GM19351 (cell line): ENCODE data around the gene COMMD6.
A peak's percentile ranks its signal among the peaks of the same experiment; 100 is the strongest.

Source experiments
- ATAC-seq: cut with Tn5 transposase; IDR thresholded peaks from one replicate; pipeline ENCODE4 v1.9.1; 2021; ENCODE audit warnings: mild to moderate bottlenecking, moderate library complexity; ENCODE audit not compliant: unreplicated experiment

COMMD6 gene

DNA sequence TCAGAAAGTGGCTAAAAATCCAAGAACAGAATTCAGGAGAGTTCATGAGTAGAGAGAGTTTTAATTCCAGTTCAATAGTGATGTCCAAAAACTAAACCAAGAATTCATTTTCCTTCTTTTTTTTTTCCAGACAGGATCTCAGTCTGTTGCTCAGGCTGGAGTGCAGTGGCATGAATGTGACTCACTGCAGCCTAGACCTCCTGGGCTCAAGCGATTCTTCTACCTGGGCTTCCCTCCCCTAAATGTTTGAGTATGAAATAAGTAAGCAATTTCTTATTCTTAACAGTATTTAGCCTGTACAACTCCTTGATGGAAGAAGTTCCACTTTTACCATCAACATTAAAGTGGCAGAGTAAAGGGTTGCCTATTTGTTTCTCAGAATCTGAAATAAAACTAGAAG, 3.8 kb downstream of the COMMD6 start:
- no peak for ATAC-seq

GRCh38 chr13:75530549-75530961, 7.1 kb downstream of the COMMD6 start:
- ATAC-seq = no peak

DNA sequence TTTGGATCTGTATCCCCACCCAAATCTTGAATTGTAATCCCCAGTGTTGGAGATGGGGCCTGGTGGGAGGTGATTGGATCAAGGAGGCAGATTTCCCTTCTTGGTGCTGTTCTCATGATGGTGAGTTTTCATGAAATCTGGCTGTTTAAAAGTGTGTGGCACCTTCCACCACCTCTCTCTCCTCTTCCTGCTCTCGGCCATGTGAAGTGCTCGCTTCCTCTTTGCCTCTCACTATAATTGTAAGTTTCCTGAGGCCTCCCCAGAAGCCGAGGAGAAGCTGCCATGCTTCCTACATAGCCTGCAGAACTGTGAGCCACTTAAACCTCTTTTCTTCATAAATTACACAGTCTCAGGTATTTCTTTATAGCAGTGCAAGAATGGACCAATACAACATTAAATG, 15.7 kb downstream of the COMMD6 start:
- ATAC-seq = peak; percentile 51

GRCh38 chr13:75518439-75519088, 19.1 kb downstream of the COMMD6 start:
- ATAC-seq = no peak

DNA sequence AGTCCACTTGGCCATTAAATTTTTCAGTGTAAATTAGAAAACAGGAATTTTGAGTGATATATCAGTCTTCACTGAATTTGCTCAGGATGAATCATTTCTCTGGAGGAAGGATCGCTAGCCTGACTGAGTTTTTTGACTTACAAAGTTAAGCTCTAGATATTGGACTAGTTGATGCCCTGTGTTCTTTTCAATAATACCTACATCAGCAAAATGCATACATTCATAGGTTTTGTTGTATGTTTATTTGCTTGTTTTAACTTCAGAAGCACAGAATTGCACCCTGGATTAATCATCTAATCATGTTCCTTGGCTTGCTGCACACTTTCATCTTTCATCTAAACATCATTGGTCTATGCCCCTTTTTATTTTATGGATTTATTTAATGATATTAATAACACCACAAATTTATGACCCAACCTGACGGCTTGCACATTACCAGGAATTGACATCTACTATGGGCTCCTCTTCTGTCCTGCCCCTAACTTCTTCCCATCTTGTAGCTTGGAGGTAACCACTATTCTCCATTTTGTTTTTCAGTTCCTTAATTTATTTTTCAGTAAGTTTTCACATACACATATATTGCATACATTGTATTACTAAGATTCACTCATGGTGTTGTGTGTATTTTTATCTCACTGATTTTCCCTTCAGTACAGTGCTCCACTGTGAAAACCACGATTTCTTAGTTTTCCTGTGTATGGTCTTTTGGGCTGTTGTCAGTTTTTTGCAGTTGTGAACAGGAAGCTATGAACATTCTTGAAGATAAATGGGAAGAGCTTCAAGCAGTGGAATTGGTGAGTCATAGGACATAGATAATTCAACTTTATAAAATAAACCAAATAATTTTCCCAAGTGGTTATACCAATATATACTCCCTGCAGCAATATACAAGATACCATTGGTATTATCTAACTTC, 23.3 kb downstream of the COMMD6 start:
- peak; percentile 40 for ATAC-seq

GRCh38 chr13:75513271-75513670, 24.4 kb downstream of the COMMD6 start:
- ATAC-seq = no peak

DNA sequence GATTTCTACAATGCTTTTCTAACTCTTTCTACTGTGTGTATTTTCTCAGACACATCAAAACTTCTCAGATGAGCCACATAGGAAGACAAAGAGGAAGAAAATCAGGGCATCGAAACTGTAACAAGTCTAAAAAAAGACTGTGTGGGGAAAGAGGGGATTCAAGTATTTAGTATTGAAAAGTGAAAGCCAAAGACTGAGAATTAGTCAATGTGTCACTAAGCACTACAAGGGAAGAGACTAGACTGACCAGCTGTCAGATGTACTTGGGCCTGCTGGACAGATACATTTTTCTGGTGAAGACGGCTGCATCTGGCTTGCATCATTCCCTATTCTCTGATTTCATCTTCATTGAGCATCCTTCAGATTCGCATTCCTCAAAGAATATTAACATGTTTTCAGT, 25.4 kb downstream of the COMMD6 start:
- peak; percentile 83 for ATAC-seq

GRCh38 chr13:75511051-75511625, 26.5 kb downstream of the COMMD6 start:
- no peak for ATAC-seq

DNA sequence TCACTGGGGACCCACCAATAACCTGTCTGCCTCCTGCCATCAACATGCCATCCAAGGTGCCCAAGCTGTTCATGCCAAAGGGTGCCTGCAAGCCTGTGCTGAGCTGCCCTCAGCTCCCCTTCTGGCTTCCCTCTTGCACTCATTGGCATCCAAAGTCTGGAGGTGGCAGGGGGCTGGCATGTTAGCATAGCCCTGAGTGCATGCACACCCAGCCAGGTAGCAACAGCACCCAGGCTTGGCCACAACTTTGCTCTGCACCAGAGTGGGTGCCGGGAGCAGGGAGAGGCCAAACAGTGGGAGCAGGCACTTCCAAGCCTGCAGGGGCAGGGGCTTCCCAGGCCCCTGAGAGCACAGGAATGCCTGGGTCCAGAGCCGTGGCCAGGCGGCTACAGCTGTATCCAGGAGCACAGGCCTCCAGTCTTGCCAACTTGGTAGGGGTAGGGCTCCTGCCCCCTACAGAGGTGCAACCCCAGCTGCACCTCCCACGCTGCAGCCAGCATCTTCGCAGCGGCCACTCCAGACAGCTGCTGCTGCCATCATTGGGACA, 29.6 kb downstream of the COMMD6 start:
- no peak for ATAC-seq

- ATAC-seq = peak; percentile 37
Measured at GRCh38 chr13:75507027-75508001, 30.3 kb downstream of the COMMD6 start.

DNA sequence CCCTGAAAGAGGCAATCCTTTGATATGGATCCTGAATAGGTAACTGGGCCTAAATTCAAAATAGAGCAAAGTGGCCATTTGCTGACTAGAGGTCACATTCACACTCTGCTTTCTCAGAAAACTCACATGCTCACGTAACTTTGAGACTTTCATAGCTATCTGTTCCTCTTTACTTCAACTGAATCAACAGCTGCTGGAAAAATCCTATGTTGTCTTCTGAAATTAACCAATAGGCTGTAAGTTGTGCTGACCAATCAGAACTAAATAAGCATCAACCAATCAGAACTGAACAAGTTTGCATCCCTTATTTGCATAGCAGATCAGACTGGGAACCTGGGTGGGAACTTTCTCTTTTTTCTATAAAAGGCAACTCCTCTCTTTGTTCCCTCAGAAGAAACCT, 31.6 kb downstream of the COMMD6 start:
- ATAC-seq = no peak

- no peak for ATAC-seq
Measured at GRCh38 chr13:75505327-75505726, 32.3 kb downstream of the COMMD6 start.

- no peak for ATAC-seq
Measured at GRCh38 chr13:75495938-75496337, 41.7 kb downstream of the COMMD6 start.

DNA sequence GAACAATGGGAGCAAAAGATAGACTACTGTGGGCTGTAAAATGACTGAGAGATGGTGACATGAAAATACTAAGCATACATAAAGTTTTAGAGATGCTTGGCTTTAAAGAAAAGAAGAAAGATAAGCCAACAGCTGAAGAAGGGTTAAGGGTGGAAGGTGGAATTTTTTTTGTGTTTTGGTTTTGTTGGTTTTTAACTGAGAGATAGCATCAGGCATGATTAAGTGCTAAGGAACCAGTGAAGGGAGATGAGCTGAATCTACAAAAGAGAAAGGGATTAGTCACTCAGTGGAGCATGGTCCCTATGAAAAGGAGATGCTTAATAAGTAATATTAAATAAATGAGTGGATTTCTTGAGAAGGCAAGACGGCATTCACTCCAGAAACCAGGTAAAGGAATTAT, 43.1 kb downstream of the COMMD6 start:
- no peak for ATAC-seq

DNA sequence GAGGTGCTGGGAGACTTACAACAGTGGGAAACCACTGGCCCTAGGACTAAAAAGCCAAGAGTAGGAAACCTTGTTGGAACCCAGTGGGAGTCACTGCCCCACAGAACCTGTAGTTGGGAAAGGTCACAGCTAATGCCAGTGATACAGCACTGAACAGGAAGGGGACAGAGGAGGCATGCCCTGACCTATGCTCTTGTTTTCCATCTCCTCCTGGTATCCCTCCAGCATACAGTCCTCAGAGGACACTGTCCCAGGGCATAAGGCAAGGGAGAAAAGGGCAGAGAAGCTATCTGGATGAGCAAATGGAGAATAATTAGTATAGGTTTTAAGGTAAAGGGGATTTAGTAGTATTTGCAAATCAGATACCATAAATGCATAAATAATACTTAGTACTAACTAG, 44.5 kb downstream of the COMMD6 start:
- no peak for ATAC-seq

GRCh38 chr13:75492389-75492788, 45.3 kb downstream of the COMMD6 start:
- no peak for ATAC-seq

DNA sequence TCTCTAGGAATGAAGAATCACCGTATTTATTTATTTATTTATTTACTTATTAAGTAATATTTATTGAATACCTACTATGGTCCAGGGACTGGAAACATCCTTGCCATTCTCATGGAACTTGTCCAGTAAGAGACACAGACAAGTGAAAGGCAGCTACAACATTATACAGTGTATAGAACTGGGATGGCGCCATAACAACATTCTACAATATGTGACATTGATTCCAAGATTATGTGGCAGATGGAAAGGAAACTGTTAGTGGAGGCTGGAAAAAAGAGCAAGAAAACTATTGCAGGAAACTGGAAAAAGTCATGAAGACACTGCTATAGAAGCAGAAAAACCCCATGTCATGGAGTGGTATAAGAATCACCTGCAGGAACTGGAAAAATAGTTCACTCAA, 46.3 kb downstream of the COMMD6 start:
- ATAC-seq = no peak

- ATAC-seq = peak; percentile 88
Measured at GRCh38 chr13:75489502-75490263, 48.0 kb downstream of the COMMD6 start.

DNA sequence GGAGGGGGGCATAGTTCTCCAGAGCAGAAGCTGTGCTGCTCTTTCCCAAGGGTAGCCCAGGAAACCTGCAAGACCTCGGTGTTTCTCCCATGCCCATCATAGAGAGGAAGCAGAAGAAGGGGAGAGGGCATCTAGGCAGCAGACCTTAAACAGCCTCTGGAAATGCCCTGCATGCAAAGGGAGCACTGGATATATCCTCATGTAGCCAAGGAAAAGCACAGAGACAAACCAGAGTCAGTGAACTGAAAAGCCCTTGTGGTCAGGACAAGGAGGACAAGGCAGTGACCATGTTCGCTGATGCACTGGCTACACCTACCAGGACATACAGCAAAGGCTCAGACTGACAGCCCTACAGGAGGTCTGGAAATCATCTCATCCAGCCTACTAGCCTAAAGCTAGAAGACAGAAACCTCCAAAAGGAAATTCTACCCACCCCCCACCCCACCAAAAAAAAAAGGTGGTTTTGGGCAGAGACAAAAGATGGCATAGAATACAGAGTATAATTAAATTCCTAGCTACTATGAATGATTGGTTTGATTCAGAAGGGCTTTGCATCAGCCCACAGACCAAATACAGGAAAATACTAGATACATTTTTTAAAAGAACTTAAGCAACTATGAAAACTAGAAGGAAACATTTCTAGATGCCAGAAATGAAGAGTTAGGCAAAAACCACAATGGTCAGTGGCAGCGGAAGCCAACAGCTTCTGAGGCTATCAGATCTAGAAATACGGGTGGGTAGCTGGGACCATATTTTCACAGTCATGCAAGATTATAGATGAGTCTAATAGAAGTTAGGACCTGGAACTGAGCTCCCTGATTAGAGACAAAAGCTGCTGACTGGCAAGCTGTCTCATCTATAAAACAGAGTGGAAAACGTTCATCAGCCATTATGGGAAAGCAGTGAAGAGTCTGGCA, 51.2 kb downstream of the COMMD6 start:
- ATAC-seq = no peak
